Kidney epithelial cell (primary cell): Measurements from ENCODE around the gene NFATC2. TPM values are rescaled to one million over a fixed set of nuclear protein-coding genes. Genes with fewer than 3 reads are reported as not detected.

ENCODE experiments used
- DNase-seq: peaks from one replicate; pipeline ENCODE4 v3.0.0-alpha.2; 2010; ENCODE audit warnings: low read depth
- H3K27me3 ChIP-seq: 2 replicates; pipeline ENCODE4 v1.6.0; 2011; ENCODE audit warnings: low read length; ENCODE audit not compliant: control insufficient read depth, insufficient read depth
- H3K36me3 ChIP-seq: 2 replicates; pipeline ENCODE4 v1.5.1; 2011; ENCODE audit warnings: low read length; ENCODE audit not compliant: control insufficient read depth, insufficient read depth
- H3K4me3 ChIP-seq: 2 replicates; pipeline ENCODE4 v1.5.1; 2011; ENCODE audit warnings: low read depth, mild to moderate bottlenecking, control low read depth, low read length
- total RNA-seq: library from RNA; depleted of rRNA; stranded (reverse); fragments of >200 nt; gene quantifications from 2 replicates; pipeline ENCODE4 v1.2.3, GENCODE V29; 2015
- TF ChIP-seq, protein P1 (sequence below): IDR thresholded peaks from 2 replicates; pipeline ENCODE4 v1.5.1; 2011; ENCODE audit warnings: mild to moderate bottlenecking, moderate library complexity, low read length, control low read depth, inconsistent platforms; ENCODE audit not compliant: insufficient read depth, poor library complexity, severe bottlenecking

NFATC2 gene
- total RNA-seq, 1 donor from 2014 or later = 2.9 TPM

DNA sequence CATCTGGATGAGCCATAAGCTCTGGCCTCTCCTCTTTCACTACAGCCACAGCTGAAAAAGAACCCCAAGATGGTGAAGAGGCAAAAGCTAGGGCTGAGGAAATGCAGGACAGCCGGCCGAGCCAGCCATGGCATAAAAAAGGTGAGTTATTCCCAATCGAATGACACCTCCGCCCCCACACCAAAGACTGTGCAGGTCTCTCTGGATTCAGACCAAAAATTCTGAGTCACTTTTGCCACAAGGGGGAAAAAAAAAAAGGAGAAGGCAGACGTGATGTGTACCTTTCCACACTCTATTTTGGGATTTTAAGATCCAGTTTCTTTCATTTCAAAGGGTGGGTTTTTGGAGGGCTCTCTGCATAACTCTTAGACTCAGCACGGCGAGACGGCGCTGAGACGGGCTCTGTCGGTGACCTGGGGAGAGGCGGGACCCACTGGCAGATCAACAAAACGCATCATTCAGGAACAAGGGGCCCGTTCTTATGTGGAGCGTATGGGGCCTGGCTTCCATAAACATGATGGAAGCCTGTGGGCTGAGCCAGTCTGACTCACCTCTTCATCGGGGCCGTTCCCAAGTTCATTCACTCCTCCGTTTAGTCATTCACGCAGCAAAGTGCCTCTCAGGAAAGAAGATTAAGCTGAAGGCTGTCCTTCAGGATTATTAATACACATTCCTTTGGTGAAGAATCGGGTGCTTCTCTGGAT, 54.8 kb downstream of the NFATC2 start:
- peak overlapping the region; percentile 6 for H3K4me3 ChIP-seq
- no peaks in the 10 kb centered on the region for H3K27me3 ChIP-seq
- TF ChIP-seq, protein P1, sequence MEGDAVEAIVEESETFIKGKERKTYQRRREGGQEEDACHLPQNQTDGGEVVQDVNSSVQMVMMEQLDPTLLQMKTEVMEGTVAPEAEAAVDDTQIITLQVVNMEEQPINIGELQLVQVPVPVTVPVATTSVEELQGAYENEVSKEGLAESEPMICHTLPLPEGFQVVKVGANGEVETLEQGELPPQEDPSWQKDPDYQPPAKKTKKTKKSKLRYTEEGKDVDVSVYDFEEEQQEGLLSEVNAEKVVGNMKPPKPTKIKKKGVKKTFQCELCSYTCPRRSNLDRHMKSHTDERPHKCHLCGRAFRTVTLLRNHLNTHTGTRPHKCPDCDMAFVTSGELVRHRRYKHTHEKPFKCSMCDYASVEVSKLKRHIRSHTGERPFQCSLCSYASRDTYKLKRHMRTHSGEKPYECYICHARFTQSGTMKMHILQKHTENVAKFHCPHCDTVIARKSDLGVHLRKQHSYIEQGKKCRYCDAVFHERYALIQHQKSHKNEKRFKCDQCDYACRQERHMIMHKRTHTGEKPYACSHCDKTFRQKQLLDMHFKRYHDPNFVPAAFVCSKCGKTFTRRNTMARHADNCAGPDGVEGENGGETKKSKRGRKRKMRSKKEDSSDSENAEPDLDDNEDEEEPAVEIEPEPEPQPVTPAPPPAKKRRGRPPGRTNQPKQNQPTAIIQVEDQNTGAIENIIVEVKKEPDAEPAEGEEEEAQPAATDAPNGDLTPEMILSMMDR = no peak
- no peaks in the 10 kb centered on the region for H3K36me3 ChIP-seq
- peak; percentile 83 for DNase-seq

DNA sequence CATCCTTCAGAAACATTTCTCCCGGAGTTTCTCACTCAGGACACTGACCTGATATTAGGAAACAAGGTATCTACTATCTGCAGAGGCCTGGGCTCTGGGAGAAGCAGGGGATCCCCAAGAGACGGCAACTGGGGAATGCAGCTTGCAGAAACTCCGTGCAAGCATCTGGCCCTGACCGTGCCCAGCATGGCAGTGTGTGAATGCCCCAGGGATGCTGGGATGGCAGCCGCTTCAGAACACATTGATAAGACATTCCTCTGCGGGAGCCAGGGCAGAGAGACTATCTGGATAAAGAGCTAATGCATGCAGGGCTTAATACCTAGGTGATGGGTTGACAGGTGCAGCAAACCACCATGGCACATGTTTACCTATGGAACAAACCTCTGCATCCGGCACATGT, 55.4 kb downstream of the NFATC2 start:
- Histone ChIP-seq H3K36me3 (no peaks in the 10 kb centered on the region), H3K4me3 (no peak overlapping the region), H3K27me3 (no peaks in the 10 kb centered on the region)
- TF ChIP-seq, protein P1 = no peak
- DNase-seq = no peak

DNA sequence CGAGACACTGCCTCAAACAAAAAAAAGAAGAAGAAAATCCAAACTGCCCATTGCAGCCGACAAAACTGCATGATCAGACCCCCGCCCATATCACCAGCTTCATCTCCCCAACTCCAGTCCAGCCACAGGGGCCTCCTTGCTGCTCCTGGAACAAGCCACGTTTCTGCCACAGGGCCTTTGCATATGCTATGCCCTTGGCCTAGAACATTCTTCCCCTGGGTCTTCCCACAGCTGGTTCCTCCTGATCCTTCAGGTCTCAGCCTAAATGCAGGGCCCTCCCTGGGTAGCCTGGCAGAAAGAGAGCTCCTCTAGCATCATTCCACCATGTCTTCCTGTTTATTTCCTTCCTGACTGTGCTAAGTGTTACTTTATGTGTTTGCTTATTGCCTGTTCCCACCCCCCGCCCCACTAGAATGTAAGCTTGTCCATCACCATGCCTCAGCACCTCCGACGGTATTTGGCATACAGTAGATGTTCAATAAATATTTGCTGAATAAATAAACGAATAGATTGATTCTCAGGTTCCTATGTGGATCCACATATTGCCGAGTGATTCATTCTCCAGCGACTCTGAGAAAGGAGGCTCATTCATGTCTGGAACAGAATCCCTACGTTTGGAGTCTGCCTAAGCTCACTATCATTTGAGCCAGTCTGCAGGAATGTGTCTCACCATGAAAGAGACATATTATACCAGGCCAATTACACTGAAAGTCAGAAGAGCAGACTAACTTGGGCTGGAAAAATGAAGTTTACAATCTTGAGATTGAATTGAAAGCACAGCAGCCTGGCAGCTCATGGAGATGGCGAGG, 56.1 kb downstream of the NFATC2 start:
- DNase-seq = no peak
- H3K4me3 ChIP-seq = no peak overlapping the region
- H3K27me3 ChIP-seq = no peaks in the 10 kb centered on the region
- H3K36me3 ChIP-seq = no peaks in the 10 kb centered on the region
- TF ChIP-seq, protein P1 = no peak

DNA sequence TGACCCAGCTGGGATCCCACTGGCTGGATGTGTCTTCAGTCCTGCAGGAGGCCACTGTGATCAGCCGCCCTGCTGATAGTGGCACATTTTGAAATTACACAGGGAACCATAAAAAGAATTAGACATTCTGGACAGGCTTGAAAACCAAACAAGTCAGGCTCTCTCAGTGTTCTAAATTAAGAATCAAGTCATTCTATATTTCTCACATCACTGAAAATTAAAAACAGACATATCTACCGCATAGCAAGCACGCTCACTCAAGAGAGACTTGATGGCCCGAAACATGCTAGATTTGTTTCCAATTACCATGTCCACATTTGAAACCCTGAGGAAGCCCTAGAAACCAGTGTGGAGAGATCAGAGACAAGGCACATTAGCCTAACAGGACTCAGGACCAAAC, 57.7 kb downstream of the NFATC2 start:
- Histone ChIP-seq H3K36me3 (no peaks in the 10 kb centered on the region), H3K27me3 (no peaks in the 10 kb centered on the region), H3K4me3 (no peak overlapping the region)
- TF ChIP-seq, protein P1 = no peak
- DNase-seq = no peak

DNA sequence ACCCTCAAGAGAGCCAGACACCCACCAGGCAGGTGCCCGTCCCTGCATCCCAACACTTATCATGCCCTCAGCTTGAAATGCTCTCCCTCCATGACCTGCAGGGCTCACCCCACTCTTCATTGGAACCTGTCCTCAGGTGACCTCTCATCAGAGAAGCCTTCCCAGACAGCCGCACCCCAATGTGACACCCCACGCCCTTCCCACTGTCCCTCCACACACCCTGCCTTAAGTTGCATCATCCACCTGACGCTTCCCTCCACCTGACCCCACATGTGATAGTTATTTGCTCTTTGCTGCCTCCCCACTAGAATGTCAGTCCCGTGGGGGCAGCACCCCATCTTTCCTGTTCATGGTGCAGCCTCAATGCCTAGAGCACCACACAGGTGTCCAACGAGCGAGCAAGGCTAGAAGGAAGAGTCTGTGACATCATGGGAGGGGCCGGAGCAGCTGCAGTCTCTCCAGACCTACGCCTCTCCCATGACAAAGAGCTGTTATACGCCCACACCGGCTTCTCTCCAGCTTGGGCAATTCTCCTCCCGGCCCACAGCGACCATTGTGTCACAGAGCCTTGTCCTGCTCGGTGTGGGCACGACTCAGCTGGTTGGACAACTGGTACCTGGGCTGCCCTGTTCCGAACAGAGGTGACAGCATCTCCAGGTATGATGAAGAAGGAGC, 58.2 kb downstream of the NFATC2 start:
- Histone ChIP-seq H3K27me3 (no peaks in the 10 kb centered on the region), H3K36me3 (no peaks in the 10 kb centered on the region), H3K4me3 (no peak overlapping the region)
- no peak for DNase-seq
- TF ChIP-seq, protein P1 = no peak
